DLD1 (cell line): Measurements from ENCODE around the gene NETO1.

Experiments
- in situ Hi-C: cut with HindIII; loops from 2 replicates; pipeline ENCODE4 v1.10.0; 2017; ENCODE audit warnings: low sequenced_read_pairs

NETO1 gene

DNA sequence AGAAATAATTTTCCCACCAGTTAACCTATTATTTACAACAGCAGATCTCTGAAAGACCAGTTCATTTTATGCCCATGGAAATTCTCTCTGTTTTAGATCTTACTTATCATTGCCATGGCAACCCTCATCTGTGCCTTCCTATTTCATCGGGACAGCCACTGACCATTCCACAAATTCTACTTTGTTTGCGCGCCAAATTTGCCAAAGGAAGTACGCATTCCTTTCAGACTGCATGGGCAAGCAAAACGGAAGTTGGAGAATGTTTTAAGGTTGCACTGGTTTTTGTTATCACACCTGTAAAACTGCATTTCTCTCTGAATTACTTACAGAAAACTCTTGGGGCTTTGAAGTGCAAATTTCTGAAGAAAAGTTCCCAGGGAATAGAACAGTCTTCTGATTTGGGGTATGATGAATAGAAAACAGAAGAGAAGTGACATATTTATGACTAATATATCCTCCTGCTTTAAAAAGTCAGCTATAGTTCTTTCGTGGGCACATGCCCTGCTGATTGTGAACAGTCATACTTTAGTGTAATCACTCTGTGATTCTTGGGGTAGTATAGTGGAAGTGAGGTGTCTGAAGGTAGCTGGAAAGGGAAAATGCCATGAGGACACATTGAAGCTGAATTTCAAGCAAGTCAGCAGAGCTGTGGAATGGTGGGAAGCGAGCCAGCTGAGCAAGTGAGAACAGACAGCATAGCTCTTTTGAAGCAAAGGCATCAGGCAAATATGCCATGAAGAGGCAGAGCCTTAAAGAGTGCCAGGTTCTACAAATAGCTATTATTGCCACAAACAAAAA lies 20.9 kb downstream of the NETO1 start:
- in situ Hi-C loops: no loop called here

DNA sequence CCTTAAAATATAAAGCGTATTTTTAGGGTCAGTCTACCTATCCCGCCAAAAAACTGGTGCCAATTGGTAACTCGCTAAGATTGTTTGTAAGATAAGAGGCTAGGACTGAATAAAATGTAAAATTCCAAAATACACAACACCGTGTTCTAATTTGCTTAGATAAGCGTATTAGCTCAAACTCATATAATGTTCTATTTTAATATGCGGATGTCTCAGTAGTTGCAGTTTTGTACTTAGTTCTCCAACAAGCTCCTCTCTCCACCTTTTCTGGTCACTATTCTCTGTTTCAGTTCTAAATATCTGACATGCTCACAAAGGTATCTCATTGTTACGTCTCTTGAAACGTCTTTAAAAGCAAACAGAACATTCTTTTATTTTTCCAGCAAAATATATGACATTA lies 24.0 kb downstream of the NETO1 start:
- in situ Hi-C loops: no loop called here

DNA sequence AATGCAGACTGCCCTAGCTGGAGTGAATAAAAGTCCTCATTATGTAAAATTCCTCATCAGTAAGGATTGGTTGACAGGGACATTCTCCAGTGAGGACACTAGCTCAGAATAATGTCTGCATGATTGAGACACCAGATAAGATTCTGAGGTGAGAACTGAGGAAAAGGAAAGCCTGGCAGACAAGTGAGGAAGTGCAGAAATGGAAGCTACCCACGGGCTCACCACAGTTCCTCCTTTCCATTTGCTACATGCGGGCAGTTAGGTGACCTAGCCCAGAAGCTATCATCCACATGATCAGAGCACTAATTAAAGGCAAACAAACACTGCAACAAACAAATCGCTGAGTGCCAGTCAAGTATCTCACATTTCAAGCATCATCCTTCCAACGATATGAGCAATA lies 27.7 kb downstream of the NETO1 start:
- in situ Hi-C loops: no loop called here

DNA sequence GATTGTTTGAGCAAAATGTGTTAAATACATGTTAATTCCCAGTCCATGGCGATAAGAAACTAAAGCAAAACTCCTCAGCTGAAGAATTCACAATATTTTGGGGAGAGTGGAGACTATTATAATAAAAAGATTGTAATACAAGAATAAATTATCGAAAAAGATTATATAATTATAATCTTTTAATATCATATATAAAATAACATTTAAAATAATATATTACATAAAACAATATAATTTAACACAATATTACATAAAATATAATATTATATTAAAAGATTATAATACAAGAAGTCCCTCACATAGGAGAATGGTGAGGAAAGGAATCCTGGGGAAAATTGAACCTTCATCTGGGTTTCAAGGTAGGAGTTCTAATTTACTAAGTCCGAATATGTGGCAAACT lies 33.1 kb downstream of the NETO1 start:
- in situ Hi-C loops: no loop called here

DNA sequence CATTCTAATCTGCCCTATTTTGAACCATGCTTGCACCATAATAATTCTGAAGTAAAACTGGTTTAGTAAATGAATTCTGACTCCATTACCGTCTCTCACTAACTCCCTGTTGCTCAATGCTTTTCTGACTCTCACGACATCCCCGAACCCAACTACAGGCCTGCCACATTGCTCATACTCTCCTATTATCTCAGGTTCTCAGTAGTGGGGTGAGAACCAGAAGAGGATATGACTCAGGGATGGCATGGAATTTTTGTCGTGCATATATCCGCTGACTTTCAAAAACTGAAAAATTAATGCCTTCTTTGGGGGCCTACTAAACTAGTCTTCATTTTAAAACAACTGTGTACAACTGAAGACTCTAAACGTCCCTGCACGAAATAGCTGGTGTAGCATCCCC lies 34.3 kb downstream of the NETO1 start:
- in situ Hi-C loops: no loop called here

DNA sequence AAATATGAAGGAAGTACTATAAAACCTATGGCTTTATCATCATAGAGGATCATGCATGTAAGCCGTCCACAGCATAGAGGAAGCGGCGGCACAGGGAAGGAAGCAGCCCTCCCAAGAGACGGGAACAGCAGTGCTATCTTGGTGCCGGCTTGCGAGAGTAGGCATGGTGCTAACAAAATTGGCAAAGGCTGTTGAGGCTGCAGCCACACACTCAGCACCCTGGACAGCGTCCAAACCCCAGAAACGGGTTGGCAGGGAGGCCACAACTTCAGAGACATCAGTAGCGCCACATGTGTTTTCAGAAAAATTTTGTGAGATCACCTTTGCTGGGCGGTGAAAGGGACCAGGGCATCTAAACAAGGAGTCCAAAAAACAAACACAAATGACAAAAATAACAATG lies 37.7 kb downstream of the NETO1 start:
- in situ Hi-C loops: no loop called here

DNA sequence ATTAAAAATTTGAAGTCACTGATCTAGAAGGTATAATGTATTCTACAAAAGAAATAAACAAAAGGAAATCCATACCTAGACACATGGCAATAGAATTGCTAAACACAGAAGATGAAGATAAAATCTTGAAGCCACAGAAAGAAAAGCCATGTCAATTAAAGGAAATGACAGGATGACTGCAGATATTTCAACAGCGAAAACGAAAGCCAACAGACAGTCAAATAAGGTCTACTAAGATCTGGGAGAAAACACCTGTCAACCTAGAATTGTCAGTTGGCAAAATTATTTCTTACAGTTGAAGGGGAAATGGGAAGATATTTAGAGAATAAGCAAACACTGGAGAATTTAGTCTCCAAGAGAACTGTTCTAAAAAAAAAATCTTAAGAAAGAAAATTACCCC lies 39.2 kb downstream of the NETO1 start:
- in situ Hi-C loops: no loop called here

DNA sequence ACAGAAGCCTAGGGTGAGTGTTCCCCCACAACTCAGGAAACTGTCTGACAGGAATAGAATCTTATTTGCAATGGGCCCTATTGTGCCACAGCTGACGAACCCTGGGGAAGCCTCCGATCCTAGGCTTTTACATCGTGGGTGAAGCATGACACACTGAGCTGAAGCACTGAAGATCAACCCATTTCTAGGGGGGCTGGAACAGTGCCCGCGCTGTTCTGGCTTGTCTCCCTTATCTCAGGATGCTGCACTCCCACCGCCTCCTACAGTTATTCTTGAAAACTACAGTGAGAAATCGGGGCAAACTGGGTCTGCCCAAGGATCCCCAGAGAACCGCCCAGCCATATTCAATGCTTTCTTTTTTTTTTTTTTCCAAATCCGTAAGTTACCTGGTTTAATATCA lies 41.1 kb downstream of the NETO1 start:
- in situ Hi-C loops: no loop called here

DNA sequence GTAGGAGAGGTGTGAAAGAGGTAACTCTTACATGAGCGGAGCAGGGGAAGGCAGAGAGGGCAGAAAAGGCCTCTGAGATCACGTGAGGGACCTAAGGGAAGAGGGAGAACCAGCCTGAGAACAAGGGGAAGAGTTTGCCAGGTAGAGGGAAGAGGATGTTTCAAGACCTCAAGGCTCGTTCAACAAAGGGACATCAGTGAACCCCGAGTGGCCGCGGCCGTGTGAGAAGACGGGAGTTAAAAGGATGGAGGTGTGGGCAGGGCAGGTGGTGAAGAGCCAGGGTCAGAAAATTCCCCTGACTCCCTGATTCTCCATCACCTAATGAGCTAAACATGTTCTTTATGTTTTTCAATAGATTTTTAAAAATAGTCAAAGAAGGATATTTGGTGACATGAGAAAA lies 44.4 kb downstream of the NETO1 start:
- in situ Hi-C loops: no loop called here

DNA sequence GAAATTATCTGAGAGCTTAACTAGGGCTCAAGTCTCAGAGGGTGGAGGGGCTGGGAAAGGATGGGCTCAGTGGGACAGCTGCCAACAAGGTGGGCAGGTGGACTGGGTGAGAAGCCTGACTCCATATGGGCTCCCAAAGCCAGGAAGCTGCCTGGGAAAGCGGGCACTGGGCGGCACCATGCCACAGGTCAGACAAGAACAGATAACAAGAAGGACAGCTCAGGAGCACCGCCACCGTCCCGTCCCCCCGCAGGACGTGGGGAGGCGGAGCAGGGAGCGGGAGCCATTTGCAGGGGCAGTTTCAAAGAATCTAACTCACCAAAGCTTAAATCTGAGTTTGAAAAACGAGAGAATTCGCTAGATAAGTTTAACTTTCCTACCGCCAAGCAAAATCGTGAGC lies 45.6 kb downstream of the NETO1 start:
- in situ Hi-C loops: no loop called here

DNA sequence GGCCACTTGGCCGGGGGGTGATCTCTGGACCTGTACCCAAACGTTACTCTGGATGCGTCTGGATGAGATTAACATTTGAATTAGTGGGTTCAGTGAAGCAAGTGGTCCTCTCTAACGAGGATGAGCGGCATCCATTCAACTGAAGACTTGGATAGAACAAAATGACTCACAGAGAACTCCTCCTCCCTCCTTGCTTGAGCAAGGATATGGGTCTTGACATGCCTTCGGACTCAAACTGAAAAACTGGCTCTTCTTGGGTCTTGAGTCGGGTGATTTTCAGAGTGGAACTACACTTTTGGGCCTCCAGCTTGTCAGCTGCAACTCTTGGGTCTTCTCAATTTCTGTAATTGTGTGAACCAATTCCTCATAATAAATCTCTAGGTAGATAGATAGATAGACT lies 47.2 kb downstream of the NETO1 start:
- in situ Hi-C loops: no loop called here

DNA sequence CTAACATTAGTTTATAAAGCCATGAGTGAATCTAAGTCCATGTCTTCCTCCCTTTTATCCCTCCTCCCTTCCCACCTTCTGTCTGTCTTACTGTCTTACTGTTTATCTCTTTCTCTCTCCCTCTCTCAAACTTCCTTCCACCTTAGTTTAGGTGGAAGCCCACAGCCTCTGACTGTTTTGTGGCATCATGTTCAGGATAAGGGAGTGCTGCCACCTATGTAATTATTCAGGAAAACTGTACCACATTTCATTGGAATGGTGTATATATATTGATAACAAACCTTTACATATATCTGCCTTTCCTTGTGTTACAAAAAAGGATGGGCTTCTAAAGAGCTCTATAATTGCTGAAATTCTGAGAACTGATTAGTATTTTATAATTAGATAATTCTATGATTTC lies 48.7 kb downstream of the NETO1 start:
- in situ Hi-C loops: no loop called here

DNA sequence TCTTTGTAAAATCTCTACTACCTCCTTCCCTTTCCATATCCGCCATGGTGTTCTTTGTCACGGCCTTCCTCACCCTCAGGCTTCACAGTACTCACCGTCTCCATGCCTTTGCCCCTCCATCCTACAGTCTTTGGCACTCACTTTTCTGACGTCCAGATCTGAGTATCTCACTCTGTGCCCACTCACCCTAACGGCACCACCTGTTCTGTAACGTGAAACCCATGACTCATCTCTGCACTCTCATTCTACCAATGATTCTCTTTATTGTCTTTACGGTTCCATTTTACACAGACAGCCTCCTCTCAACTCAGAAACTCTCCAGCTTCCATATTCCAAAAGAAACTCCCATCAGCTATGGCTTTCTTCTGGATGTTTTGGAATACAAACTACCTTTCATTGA lies 56.7 kb downstream of the NETO1 start:
- in situ Hi-C loops: no loop called here

DNA sequence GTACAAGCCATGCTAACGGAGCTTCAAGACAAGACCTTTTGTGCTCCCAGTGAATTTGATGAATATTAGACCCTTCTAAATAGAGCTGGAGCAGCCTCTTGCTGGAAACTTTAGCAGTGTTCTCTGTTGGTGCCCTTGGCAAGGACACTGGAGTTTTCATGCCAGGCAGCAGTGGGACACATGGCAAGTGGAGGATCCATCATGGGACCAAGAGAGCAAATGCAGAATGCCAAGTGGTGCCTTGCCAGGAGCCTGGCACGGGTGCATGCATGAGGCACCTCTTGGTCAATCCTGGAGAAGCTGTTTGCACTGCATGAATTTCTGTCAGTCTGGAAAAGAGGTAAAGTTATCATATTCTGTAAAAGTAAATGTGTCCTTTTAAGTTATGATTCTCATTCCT lies 59.1 kb downstream of the NETO1 start:
- in situ Hi-C loops: no loop called here

DNA sequence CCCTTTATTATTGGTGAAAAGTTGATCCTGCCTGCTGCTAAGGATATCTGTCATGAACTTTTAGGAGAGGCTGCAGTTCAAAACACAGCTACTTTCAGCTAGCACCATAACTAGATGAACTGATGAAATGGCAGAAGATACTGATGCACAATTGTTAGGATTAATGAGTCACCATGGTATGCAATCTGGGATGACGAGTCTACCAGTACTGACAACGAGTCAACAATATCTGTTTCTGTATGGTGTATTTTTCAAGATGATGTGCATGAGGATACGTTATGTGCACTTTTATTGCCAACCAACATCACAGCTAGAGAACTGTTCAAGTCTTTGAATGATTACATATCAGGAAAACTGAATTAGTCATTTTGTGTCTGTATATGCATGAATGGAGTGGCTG lies 68.7 kb downstream of the NETO1 start:
- in situ Hi-C loops: no loop called here

DNA sequence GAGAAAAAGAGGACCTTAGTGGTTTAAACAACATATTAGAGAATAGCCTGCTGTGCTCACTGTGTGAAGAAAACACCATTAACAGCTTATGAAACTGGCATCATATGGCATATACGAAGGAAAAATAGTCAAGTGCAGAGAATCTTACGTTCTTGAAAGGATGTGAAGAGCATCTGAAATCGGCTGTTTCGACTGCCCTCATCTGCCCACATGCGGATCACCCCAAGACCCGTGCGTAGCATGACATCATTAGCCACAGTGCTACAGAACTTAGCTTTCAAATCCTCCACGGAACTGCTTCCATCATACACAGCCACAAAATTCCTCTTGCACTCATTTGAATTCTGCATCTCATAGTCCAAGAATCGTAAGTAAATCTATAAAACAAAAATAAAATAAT lies 84.3 kb downstream of the NETO1 start:
- in situ Hi-C loops: no loop called here

DNA sequence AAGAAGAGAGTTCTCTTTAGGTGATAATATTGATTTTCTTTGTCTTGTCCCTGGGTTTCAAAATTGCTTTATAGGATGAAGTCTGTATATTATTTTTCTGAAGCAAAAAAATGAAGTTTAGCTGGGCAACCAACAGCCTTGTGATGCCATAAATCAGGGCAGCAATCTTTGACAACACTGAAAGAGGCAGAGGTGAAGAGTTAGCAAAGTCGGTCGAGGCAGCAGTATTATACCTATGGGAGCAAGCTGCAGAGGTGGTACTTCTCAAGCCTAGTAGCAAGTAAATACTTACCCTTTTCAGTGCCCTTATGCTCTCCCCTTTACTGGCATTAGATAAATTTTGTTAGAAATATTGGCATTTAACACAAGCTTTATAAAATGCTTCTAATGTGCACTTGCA lies 92.9 kb downstream of the NETO1 start:
- in situ Hi-C loops: no loop called here

DNA sequence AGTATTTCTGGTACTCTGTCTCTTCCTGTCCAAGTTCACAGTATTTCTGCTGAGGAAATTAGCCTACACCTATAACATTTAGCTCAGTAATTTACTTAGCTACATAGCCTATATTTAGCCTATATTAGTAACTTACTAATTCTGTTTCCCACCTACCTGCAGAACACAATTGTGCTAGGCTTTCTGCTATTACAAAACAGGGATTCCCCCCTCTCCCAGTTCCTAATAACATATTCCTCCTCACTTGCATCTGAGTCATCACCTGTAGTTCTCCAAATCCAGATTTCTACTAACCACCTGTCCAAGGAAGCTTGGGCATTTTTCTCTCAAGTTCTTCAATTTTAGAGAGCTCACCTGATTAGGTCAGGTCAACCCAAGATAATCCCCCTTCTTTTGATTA lies 94.9 kb downstream of the NETO1 start:
- in situ Hi-C loops: no loop called here

DNA sequence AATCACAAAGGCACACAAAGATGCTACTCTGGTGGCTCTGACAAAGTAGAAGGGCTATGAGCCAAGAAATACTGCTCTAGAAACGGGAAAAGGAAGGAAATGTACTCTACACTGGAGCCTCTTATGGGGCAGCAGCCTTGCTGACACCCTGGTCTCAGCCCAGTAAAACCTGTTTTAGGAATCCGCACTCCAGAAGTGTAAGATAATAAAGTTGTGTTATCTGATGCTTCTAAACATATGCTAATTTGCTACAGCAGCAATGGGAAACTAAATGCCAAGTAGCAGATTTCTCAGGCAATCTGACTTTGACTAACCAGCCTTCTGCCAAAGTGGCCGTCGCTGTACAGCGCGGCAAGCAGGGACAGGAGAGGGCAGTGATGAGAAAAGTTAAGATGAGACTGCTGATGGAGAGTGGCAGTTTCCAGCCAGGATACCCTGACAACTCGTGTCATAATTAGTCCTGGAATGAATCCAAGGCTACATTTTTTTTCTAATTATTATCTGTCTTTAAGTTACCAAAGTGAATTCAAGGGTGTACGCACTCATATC lies 99.0 kb downstream of the NETO1 start:
- in situ Hi-C loops: no loop called here

DNA sequence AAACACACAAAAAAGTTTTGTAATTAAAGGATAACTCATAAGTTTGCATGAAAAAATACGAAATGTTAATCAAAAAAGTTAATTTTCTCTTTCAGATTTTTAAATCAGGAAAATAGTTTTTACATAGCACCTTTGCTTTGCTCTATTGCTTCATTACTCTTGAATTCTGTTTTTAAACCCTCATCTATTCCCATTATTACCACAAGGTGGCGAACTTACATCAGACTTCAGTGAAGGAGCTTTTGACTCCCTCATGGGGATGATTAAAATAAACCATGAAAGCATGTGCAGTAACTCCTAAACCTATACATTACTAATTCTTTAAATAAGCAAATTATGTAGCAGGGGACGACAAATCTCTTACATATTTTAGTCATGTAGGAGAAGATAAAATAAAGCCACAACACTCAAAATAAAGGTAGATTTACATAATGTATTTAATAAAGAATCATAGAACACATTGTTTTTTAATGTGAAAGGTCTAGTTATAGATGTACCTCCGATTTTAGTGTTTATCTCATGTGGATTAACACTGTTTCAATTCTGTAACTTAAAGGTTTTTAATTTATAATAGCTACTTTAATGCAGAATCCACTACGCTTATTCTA lies 105.2 kb downstream of the NETO1 start:
- in situ Hi-C loops: no loop called here

DNA sequence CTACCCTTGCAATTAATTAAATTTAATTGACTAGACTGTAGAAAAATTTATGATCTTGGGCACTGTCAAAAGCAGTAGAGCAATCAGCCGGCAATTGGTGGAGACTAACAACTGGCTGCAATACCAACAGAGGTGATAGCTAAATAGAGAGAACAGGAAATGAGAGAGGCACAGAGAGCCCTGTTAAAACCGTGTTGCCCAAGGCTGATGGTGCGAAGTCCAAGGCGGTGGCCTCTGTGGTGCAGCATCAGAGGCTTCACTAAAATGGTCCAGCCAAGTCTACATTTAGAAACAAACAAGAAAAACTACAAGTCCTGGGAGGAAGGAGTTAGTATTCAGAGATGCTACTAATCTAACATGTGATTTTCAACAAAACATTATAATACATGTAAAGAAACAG lies 115.6 kb downstream of the NETO1 start:
- in situ Hi-C loops: no loop called here

DNA sequence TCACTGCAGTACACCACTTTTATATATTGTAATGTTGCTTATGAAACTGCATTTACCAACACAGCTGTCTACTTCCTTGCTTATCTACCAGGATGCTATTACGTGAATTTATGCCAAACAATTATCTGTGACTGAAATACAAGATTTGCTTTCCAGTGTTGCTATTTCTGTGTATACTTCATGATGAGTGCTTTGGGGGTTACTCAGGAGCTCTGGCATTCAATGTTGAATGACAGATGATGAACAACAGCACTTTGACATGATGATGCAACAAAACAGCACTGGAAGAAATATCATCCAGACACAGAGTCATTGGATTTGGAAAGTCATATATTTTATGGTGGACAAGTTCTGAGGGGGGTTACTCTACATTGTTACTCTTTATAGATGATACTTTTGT lies 125.8 kb downstream of the NETO1 start:
- in situ Hi-C loops: no loop called here

DNA sequence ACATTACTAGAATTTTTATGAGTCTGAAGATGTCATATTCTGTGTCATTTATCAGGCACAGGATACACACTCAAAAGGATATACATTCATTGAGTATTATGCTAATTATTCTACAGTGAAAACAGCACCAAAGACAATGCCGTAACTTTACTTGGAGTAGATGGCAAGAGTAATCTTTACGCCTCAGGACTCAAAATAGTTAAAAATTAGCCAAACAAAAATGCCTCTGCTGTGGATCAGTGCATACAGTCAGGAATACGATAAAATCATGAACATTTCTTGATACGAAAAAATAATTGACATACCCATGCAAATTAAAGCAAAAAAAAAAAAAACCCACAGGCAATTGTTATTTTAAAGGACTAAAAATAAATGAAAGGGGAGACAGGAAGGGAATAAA lies 129.7 kb downstream of the NETO1 start:
- in situ Hi-C loops: no loop called here
